ENCODE measurements around the gene RPL18.

DNA sequence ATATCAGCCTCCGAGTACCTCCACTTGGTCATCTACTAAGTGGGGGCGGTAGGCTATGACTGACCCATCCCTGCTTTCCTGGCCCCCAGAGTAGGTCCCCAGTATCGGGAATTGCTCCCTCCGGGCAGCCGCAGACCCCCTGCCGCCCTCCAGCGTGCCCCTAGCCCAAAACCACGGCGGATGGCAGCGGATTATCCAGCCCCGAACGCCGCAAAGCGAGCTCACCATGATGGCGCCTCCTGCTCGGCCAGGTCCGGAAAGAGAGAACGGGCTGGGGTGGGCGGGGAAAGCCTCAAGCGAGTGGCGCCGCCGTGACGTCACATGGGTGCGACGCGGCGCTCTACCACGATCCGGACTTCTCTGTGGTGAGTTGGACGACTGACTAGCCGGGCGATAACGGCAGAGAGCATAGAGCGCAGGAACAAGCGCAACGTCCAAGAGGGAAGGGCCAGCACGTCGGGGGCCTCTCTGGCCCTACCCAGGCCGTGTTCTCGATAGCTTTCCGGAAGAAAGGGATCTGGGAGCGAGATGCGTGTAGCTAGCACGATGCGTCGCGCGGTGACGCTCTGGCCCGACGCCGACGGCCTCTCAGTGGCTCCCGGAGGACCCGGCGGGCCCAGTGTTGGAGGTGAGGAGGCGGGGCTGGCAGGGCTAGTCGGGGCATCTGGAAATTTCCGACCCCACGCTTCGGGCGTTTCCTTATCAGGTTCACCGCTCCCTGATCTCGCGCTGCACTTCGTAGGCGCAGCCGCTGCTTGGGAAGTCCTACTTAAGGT, at the start of gene RPL18, which contains the start of gene SPHK2:
- TF ChIP-seq, protein P1, sequence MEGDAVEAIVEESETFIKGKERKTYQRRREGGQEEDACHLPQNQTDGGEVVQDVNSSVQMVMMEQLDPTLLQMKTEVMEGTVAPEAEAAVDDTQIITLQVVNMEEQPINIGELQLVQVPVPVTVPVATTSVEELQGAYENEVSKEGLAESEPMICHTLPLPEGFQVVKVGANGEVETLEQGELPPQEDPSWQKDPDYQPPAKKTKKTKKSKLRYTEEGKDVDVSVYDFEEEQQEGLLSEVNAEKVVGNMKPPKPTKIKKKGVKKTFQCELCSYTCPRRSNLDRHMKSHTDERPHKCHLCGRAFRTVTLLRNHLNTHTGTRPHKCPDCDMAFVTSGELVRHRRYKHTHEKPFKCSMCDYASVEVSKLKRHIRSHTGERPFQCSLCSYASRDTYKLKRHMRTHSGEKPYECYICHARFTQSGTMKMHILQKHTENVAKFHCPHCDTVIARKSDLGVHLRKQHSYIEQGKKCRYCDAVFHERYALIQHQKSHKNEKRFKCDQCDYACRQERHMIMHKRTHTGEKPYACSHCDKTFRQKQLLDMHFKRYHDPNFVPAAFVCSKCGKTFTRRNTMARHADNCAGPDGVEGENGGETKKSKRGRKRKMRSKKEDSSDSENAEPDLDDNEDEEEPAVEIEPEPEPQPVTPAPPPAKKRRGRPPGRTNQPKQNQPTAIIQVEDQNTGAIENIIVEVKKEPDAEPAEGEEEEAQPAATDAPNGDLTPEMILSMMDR (IDR thresholded peaks at IDR 0.05): peak in 1 of 5 experiments; percentile 13
- TF ChIP-seq POLR2A (IDR thresholded peaks at IDR 0.05) (peak; percentile 96), EP300 (IDR thresholded peaks at IDR 0.05; ENCODE audit: low read depth) (peak; percentile 49), POLR2AphosphoS5 (IDR thresholded peaks at IDR 0.05) (peak; percentile 96 to 98 (median 97))

Measured in transverse colon (tissue), 4 donors.